HG03565 (cell line): ENCODE results near the gene VANGL2.

Source experiments
- ATAC-seq: cut with Tn5 transposase; IDR thresholded peaks from one replicate; pipeline ENCODE4 v1.9.1; 2021; ENCODE audit warnings: mild to moderate bottlenecking, moderate library complexity; ENCODE audit not compliant: unreplicated experiment

The VANGL2 gene

DNA sequence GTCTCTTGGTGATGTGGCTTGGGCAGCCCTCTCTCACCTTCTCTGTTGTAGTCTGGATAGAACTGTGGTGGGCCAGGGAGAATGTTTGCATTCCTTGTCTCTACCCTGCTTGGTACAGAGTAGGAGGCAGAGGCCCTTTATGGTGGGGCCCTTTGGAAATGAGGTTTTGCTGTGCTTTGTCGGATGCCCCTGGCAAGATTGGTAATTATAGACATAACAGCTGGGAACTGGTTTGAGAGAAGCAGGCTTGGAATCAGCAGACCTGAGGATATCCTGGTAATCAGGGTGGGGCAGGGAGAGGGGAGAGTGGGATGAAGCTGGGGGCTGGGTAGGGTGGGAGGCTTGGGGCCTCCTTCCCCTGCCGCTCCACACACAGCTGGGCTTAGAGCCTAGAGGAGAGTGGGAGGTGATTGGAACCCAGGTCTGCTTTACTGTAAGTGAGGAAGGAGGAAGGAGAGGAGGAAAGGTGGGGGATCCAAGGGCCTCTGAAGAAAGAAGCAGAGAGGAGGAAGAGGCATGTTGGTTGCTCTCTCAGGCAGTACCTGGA is 5.0 kb downstream of the VANGL2 start:
- no peak for ATAC-seq

DNA sequence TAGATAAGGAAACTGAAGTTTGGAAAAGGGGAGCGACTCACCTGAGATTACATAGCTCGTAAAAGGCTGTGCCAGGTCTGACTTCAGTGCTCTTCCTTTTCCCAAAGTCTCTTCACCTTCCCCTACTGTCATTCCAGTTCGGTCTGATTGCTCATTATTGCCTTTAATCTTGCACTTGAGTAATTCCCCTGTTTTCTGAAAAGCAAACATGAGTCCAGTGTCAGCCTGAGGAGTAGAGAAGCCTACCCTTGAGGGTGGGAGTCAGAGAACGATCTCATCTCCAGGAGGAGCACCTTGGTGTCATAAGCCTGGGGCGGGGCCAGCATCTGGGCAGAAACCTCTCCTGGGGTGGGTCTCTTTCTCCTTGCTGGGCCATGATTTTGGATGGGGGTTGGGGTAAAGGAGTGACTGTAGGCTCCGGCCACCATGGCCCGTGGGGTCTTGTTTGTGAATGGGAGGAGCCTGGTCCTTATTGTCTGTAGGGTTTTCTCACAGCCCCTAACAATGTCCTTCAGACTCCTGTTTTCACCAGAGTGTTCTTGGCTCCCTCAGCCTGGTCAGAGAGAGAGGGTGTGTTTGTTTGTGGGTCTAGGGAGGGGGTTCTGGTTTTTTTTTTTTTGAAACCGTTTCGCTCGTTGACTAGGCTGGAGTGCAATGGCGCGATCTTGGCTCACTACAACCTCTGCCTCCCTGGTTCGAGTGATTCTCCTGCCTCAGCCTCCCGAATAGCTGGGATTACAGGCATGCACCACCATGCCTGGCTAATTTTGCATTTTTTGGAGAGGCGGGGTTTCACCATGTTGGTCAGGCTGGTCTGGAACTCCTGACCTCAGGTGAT is 6.0 kb downstream of the VANGL2 start:
- no peak for ATAC-seq

DNA sequence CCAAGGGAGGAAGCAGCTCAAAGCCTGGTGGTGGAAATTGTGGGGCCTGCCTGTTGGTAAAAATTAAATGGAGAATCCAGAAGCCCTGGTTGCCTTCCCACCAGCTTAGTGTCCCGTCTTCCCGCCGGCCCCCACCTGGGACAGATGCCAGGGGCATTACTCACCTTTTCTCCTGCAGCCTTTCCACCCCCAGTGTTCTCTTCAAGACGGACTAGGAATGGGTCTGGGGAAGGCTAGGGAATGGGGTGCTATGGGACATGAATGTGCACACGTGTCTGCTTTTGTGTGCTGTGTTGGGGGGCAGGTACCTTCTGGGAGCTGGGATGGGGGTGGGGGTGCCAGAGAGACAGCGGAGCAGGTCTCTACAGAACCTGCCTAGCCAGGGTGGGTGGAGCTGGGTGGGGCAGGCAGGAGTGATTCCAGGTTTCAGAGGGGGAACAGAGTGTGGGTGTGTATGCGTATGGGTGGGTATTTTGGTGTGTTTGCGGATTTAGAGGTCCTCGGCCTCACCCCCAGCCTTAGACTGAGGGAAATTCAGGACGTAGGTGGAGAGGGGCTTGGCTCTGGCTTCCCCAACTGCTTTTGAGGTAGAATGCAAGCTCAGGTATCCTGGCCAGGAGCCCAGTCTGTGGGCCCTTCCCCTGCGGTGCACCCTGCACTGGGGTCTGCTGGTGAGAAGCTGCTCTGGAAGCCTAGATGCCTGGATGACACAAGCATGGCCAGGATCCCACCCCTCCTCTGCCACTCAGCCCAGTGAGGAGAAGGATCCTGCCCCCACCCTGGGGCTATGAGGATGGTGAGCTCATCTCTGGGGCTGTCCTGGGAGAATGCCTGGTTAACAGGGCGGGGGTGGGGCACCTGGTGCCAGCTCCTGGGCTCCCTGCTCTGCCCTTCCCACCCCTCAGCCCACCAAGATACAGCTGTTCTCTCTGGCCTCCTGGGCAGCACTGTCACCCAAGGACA is 7.8 kb downstream of the VANGL2 start:
- no peak for ATAC-seq

DNA sequence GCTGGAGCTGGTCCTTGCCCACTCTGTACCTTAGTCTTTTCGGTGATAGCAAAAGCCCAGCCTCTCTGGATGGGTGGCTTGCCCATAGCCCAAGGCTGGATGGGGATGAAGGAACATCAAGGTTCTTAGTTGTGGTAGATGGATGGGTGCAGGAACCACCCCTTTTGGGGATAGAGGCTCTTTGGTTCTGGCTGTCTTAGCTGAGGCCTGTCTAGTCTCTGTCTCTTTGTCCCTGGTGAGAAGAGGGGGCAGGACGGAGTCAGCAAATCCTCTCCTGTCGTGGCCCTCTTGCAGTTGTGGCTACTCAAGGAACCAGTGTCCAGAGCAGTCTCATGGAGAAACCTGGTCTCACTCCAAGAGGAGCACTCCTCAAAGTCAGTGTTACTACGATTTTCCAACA is 8.5 kb downstream of the VANGL2 start:
- ATAC-seq, result no peak

DNA sequence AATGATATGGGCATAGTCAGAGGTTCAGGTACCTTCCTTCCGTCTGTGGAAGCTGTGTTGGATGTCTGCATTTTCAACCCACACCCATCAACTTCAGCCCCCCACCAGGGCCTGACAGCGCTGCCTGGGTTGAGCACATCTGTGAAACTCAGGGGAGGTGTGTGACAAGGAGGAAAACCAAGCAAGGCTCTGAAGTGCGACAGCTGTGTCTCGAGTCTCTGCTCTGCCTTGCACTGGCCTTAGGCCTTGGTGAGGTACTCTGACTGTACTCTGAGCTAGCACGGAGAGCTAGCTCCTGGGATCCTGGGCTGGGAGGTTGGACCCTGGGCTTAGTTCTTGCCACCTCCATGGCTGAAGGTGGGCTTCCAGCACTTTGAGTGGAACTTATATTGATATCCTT is 9.1 kb downstream of the VANGL2 start:
- ATAC-seq, result no peak

DNA sequence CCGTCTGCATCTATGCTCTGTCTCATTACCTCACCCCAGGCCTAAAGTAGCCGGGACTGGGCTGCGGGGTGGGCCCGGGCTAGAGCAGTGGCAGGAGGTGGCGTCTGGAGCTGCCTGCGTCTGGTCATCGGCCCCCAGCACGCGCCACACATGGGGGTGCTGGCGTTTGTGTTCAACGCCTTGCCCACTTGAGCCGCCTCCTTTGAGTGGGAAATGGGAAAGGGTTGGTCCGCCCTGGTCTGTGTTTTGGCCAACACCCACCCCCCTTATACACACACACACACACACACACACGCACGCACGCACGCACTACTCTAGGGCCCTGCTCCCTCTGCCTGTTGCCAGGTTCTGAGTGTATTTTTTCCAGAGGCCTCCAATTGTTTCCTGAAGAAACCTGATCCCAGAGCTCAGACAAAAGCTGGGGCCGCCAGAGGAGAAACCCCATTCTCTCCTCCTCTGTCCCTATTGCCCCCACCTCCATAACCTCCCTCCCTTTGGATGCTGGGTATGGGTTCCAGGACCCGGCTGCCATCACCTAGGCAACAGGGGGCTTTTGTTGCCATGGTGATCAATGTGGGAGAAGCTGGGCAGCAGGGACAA is 10.1 kb downstream of the VANGL2 start:
- no peak for ATAC-seq

DNA sequence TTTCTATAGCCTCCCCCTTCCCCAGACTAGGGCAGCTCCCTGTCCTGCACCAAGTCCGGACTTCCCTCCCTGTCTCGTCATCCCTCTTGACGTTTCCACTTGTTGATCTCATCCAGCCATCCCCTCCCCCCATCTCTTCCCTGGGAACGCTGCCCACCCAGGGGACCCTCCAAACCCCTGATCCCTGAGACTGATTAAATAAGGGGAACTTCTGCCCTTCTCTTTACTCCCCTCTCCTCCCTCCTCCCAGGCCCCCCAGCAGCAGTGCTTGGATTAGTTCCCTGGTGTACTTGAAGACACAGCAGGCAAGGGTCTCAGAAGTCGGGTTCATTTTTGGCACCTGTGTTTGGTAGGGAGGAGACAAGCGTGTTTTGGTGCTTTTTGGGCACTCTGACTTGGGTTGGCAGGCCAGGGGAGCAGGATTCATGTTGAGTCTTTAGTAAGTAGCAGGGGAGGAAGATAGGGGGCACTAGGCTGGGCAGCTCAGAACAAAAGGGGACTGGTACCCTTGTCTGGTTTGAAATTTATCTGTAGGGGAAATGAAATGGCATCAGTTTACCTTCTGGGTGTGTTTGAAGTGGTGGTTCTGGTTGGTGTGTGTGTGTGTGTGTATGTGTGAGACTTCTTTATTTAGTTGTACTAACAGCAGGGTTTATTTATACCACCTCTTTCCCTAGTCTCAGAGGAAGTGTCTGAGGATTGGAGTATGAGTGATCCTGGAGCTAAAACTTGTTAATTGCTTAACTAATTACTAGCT is 11.1 kb downstream of the VANGL2 start:
- no peak for ATAC-seq

DNA sequence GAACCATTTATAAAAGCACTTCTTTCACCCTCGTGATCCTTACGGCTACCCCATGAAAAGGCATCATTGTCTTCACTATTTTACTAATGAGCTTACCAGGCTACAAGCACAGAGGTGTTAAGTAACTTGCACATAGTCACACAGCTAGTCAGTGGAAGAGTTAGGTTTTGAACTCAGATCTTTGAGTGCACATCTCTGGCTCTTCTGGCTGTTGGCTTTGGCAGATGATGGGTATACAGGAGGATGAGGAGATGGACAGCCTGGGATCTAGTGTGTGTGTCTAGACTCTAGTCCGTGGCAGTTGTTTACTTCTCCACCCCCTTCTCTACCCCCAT is 11.6 kb downstream of the VANGL2 start:
- no peak for ATAC-seq

DNA sequence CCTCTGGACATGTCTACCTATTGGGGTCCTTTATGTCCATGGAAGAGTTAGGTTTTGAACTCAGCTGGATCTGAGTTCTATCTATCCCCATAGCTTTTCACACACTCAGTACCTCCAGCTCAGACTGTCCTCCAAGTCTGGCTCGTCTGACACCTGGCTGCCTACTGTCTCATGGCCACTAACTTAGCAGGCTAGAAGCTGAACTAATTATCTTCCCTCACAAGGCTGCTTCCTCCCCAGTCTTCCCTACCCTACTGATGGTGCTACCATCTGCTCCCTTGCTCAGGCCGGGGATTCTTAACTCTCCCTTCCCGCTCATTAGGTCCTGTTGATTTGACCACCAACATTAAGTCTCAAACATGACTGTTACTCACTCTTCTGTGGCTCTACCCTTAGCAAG is 13.4 kb downstream of the VANGL2 start:
- ATAC-seq, result no peak

DNA sequence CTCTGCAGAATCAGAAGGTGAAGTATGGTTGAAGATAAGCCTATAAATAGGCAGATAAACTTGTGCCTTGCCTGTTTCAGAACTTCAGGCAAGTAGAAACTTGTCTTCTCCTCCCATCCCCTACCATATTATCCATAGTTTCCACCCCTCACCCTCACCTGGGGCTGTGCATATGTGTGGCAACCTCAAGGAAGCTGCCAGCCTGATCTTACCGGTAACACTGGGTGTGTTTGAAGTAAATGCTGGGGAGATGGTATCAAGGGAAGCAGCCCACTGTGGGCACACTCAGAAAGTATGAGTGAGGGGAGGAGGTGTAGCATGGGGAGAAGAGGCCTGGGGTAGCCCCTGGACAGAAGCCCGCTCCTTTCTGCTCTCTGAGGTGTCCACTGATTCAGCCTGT is 14.5 kb downstream of the VANGL2 start:
- no peak for ATAC-seq

DNA sequence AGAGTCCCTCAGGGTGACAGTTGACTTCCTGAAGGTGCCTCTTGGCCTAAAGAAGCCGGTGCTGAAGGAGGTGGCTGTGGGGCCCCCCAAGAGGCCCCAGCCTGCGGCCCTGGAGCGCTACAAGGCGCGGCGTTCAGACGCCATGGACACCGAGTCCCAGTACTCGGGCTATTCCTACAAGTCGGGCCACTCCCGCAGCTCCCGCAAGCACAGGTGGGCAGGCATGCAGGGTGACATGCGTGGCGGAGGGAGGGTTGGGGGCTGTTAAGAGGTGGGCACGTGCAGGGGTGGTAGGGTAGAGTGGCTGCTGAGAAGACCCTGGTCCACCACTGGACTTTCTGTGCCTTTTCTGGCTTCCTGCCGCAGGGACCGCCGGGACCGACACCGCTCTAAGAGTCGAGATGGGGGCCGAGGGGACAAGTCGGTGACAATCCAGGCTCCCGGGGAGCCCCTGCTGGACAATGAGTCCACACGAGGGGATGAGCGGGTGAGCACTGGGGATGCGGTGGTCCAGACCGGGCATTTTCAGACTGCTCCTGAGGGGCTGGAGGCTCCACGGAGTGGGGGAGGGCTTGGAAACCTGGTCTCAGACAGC is 15.4 kb downstream of the VANGL2 start:
- ATAC-seq, result no peak

DNA sequence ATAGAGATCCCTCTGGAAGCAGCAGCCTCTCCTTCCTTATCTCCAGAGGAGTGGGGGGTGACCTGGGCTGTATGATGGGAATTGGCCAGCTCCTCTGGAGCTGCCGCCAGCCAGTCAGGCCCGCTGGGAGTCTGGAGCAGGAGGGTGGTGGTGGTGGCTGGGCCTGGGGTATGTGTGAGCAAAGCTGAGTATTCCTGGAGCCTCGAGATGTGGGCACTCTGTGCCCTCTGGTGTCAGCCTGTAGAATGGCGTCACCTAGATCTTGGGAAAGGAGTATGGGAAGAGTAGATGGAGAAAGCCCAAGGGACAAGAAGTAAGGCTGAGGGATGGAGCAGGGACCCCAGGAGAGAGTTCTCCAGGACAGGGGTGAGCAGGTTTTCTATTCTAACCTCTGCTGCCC is 16.0 kb downstream of the VANGL2 start:
- ATAC-seq, result no peak

DNA sequence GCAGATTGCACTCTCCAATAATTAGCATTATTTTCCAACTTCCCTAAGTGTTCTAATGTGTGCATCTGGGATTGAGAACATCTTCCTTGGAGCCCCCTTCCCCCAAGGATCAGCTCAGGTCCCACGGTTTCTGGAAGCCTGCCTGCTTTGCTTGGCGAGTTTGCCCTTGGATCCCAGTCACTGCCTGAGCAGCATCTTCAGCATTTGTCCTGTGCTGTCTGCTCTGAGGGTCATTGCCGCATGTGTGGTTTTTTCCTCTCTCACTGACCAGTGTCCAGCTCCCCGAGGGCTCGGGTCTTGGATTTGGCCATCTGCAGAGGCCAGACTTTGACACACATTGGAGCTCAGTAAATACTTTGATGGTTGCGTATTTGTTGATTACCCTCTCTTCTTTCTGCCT is 18.1 kb downstream of the VANGL2 start:
- ATAC-seq, result no peak

DNA sequence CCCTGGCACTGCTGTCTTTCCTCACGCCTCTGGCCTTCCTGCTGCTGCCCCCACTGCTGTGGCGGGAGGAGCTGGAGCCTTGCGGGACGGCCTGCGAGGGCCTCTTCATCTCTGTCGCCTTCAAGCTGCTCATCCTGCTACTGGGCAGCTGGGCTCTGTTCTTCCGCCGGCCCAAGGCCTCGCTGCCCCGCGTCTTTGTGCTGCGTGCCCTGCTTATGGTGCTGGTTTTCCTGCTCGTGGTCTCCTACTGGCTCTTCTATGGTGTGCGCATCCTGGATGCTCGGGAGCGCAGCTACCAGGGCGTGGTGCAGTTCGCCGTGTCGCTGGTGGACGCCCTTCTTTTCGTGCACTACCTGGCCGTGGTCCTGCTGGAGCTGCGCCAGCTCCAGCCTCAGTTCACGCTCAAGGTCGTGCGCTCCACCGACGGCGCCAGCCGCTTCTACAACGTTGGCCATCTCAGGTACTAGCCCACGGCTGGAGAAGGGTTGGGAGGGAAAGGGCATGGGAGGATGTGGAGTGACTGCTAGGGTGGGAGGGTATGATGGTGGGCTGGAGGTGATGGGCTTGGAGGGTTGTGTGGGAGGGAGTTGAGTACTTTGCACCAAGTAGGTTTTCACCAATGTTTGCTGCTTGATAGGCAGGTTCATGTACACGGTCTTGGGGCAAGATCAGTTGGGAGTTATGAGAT is 18.9 kb downstream of the VANGL2 start:
- ATAC-seq, result no peak

DNA sequence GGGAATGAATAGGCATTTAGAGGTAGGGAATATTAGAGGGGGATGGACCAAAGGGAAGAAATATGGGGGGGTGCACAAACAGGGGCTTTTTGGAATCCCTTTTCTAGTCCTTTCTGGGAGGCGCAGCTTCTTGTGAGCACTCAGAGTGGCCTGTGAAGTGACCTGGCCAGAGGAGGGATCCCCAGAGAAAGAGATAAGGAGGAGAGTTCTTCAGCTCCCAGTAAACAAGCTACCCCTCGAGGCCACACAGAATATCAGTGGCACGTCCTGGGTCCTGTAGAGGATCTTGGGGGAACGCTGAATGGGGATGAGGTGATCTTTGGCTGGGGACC is 19.4 kb downstream of the VANGL2 start:
- ATAC-seq, result no peak

DNA sequence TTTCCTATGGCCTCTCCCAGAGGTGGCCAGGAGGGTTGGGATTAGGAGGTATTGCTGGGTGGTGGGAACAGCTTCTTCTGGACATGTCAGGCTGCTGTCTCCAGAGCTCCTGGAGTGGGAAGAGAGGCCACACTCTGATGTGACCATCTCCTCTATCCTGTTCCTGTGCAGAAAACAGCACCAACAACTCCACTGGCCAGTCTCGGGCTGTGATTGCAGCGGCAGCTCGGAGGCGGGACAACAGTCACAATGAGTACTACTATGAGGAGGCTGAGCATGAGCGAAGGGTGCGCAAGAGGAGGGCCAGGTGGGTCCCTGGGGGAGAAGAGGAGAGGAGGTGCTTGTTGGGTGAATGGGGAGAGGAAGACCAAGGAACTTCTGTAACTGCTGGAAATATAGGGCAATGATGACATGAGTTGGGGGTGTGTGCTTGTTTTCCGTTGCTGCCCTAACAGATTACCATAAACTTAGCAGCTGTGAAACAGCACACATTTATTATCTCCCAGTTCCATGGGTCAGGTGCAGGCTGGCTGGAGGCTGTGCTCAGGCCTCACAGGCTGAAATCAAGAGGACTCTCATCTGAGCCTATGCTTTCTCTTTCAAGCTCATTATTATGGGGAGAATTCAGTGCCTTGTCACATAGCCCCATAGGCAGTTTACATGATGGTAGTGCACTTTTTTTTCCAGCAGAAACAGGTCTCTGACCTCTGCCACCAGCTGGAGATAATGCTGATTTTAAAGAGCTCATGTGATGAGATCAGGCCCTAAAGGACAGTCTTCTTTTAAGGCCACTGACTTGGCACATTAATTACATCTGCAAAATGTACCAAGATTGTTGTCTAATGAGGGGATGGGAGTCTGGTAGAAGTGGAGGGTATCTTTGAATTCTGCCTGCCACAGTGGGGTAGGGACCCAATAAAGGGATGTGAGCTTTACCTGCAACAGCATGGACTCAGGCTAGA is 20.8 kb downstream of the VANGL2 start:
- no peak for ATAC-seq

DNA sequence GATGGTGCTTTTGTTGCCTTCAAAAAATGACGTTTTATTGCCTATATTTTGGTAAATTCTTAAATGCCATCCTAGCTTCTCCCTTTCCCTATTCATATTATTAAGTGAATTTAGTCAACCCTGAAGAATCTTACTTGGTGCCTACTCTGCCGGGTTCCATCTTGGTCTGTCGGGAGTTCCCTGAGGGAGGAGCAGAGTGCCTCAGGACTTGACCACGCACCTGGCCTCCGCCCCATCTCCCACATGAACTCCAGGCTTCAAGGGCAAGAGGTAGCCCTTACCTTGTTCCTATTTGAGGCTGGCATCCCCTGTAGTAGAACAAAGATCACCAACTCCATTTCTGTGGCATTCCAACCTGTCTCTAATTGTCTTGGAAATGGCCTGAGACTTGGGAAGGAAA is 21.5 kb downstream of the VANGL2 start:
- no peak for ATAC-seq

DNA sequence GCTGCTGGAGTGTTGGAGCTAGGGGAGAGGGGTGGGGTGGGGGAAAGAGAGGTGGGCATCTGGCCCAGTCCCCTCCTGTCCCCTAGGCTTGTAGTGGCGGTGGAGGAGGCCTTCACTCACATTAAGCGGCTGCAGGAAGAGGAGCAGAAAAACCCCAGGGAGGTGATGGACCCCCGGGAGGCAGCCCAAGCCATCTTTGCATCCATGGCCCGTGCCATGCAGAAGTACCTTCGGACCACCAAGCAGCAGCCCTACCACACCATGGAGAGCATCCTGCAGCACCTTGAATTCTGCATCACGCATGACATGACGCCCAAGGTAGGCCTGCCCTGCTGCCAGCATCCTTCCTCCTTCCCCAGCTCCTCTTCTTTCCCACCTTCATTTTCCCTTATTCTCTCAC is 23.6 kb downstream of the VANGL2 start:
- ATAC-seq, result no peak

DNA sequence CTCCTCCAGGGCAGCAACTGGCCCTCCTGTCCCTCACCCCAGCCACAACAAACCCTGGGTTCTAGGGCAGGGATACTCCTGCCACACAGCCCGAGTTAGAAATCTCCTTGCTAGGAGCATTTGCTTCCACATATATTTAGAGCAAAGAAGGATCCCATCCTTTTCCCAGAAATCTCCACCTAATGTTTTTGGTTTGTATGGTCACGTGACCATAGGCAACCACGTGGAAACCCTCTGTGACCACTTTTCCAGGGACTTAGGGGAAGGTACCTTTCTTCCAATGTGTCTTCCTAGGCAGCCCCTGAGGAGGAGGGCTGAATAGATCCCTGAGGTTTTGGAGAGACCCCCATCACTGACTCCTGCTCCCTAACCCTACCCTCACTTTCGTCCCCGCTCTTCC is 25.5 kb downstream of the VANGL2 start:
- no peak for ATAC-seq
